Activated naive CD4-positive, alpha-beta T cell treated with anti-CD3 and anti-CD28 coated beads, Interleukin-2, amount 50 U/mL, for 72 hours (primary cell): ENCODE results near the gene PAX8. TPM values are rescaled to one million over a fixed set of nuclear protein-coding genes. Genes with fewer than 3 reads are reported as not detected.

Experiments used
- ATAC-seq, 2 donors: fragments of 150-1000 bp; cut with Tn5 transposase; 2 replicates each; pipeline ENCODE4 v1.10.0; 2021; ENCODE audit warnings: mild to moderate bottlenecking in 2 of 2, moderate library complexity in 2 of 2
- DNase-seq, 2 donors: peaks; one replicate each; pipeline ENCODE4 v3.0.0; 2021 to 2022; ENCODE audit warnings: low spot score in 2 of 2
- H3K27ac Mint-ChIP-seq, 2 donors: one replicate each; pipeline ENCODE4 v1.8.0; 2022; ENCODE audit warnings: mild to moderate bottlenecking in 2 of 2, mixed read lengths in 2 of 2
- H3K36me3 Mint-ChIP-seq, 2 donors: one replicate each; pipeline ENCODE4 v1.8.0; 2022; ENCODE audit warnings: mixed read lengths in 2 of 2
- H3K9me3 Mint-ChIP-seq, 2 donors: one replicate each; pipeline ENCODE4 v1.8.0; 2022; ENCODE audit warnings: mixed read lengths in 2 of 2
- total RNA-seq, 2 donors: library from RNA; stranded (reverse); gene quantifications; one replicate each; pipeline ENCODE4 v1.2.3, GENCODE V29; 2022

Gene PAX8
- total RNA-seq, 2 donors from 2014 or later, result 0.35 to 1.3 TPM

GRCh38 chr2:113220970-113221708, 57.6 kb downstream of the PAX8 start:
- H3K36me3 Mint-ChIP-seq, result no peaks in the 10 kb centered on the region
- DNase-seq (no peak), ATAC-seq (no peak)
- H3K27ac Mint-ChIP-seq, result no peak overlapping the region
- H3K9me3 Mint-ChIP-seq, result no peaks in the 10 kb centered on the region

- no peak for DNase-seq
- no peak for ATAC-seq
- Mint-ChIP-seq H3K27ac (no peak overlapping the region), H3K36me3 (no peaks in the 10 kb centered on the region), H3K9me3 (no peaks in the 10 kb centered on the region)
These were observed 58.7 kb downstream of the PAX8 start for GRCh38 chr2:113219889-113220641.

GRCh38 chr2:113219525-113219888, 59.2 kb downstream of the PAX8 start:
- no peaks in the 10 kb centered on the region for H3K36me3 Mint-ChIP-seq
- H3K9me3 Mint-ChIP-seq, result no peaks in the 10 kb centered on the region
- DNase-seq, result no peak
- no peak for ATAC-seq
- H3K27ac Mint-ChIP-seq, result no peak overlapping the region

- DNase-seq, result no peak
- ATAC-seq, result no peak
- Mint-ChIP-seq H3K27ac (no peak overlapping the region), H3K9me3 (no peaks in the 10 kb centered on the region), H3K36me3 (no peaks in the 10 kb centered on the region)
These were observed 59.7 kb downstream of the PAX8 start for GRCh38 chr2:113219092-113219441.

- Mint-ChIP-seq H3K9me3 (no peaks in the 10 kb centered on the region), H3K27ac (peak overlapping the region in 1 of 2 donors; percentile 52), H3K36me3 (no peaks in the 10 kb centered on the region)
- DNase-seq (no peak), ATAC-seq (no peak)
These were observed 60.2 kb downstream of the PAX8 start for GRCh38 chr2:113218283-113219091.

GRCh38 chr2:113217455-113218282, 61.1 kb downstream of the PAX8 start:
- no peaks in the 10 kb centered on the region for H3K36me3 Mint-ChIP-seq
- ATAC-seq (peak in 1 of 2 donors; percentile 16), DNase-seq (no peak)
- H3K27ac Mint-ChIP-seq, result peak overlapping the region in 1 of 2 donors; percentile 52
- H3K9me3 Mint-ChIP-seq, result no peaks in the 10 kb centered on the region

GRCh38 chr2:113216891-113217454, 61.7 kb downstream of the PAX8 start:
- no peaks in the 10 kb centered on the region for H3K9me3 Mint-ChIP-seq
- no peak for DNase-seq
- no peak for ATAC-seq
- no peaks in the 10 kb centered on the region for H3K36me3 Mint-ChIP-seq
- H3K27ac Mint-ChIP-seq, result no peak overlapping the region

- no peaks in the 10 kb centered on the region for H3K9me3 Mint-ChIP-seq
- no peak for ATAC-seq
- no peaks in the 10 kb centered on the region for H3K36me3 Mint-ChIP-seq
- no peak for DNase-seq
- no peak overlapping the region for H3K27ac Mint-ChIP-seq
These were observed 62.4 kb downstream of the PAX8 start for GRCh38 chr2:113216321-113216720.

- Mint-ChIP-seq H3K36me3 (no peaks in the 10 kb centered on the region), H3K9me3 (no peaks in the 10 kb centered on the region), H3K27ac (peak overlapping the region in 1 of 2 donors; percentile 27)
- ATAC-seq (no peak), DNase-seq (no peak)
These were observed 63.7 kb downstream of the PAX8 start for GRCh38 chr2:113215056-113215455.

- ATAC-seq, result no peak
- H3K9me3 Mint-ChIP-seq, result no peaks in the 10 kb centered on the region
These were observed 64.6 kb downstream of the PAX8 start for GRCh38 chr2:113214141-113214540.

GRCh38 chr2:113213061-113213930, 65.4 kb downstream of the PAX8 start:
- Mint-ChIP-seq H3K27ac (peak overlapping the region in 1 of 2 donors; percentile 9), H3K36me3 (no peaks in the 10 kb centered on the region), H3K9me3 (no peaks in the 10 kb centered on the region)
- ATAC-seq (no peak), DNase-seq (no peak)

More at GRCh38 chr2:113214141-113214540, 64.6 kb downstream of the PAX8 start:
- no peak for DNase-seq
- Mint-ChIP-seq H3K36me3 (no peaks in the 10 kb centered on the region), H3K27ac (peak overlapping the region in 1 of 2 donors; percentile 27)

- Mint-ChIP-seq H3K9me3 (no peaks in the 10 kb centered on the region), H3K27ac (no peak overlapping the region), H3K36me3 (no peaks in the 10 kb centered on the region)
- ATAC-seq (no peak), DNase-seq (no peak)
These were observed 66.3 kb downstream of the PAX8 start for GRCh38 chr2:113212245-113213060.

- no peak for DNase-seq
- H3K36me3 Mint-ChIP-seq, result no peaks in the 10 kb centered on the region
- no peak overlapping the region for H3K27ac Mint-ChIP-seq
- no peak for ATAC-seq
- no peaks in the 10 kb centered on the region for H3K9me3 Mint-ChIP-seq
These were observed 67.3 kb downstream of the PAX8 start for GRCh38 chr2:113211226-113212105.

- Mint-ChIP-seq H3K36me3 (no peaks in the 10 kb centered on the region), H3K9me3 (no peaks in the 10 kb centered on the region), H3K27ac (peak overlapping the region; percentile 39 to 43)
- peak in 1 of 2 donors; percentile 6 for ATAC-seq
- DNase-seq, result no peak
These were observed 69.0 kb downstream of the PAX8 start for GRCh38 chr2:113209646-113210171.
